ENCODE measurements around the gene CEL. TPM values are rescaled to one million over a fixed set of nuclear protein-coding genes. Genes with fewer than 3 reads are reported as not detected.

Gene CEL
- total RNA-seq, 1 donor from 2014 or later, result 0.74 TPM

DNA sequence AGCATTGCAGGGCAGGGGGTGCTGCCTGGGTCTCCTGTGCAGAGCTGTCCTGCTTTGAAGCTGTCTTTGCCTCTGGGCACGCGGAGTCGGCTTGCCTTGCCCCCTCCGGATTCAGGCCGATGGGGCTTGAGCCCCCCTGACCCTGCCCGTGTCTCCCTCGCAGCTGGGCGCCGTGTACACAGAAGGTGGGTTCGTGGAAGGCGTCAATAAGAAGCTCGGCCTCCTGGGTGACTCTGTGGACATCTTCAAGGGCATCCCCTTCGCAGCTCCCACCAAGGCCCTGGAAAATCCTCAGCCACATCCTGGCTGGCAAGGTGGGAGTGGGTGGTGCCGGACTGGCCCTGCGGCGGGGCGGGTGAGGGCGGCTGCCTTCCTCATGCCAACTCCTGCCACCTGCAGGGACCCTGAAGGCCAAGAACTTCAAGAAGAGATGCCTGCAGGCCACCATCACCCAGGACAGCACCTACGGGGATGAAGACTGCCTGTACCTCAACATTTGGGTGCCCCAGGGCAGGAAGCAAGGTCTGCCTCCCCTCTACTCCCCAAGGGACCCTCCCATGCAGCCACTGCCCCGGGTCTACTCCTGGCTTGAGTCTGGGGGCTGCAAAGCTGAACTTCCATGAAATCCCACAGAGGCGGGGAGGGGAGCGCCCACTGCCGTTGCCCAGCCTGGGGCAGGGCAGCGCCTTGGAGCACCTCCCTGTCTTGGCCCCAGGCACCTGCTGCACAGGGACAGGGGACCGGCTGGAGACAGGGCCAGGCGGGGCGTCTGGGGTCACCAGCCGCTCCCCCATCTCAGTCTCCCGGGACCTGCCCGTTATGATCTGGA lies 2.7 kb downstream of the CEL start:
- no peaks in the 10 kb centered on the region for H3K27me3 ChIP-seq
- DNase-seq (ENCODE audit: extremely low spot score in 2 of 2), result no peak
- intact Hi-C loops (cut with DNase I), result no loop called here
- H3K4me3 ChIP-seq, result no peak overlapping the region
- TF ChIP-seq POLR2AphosphoS5 (IDR thresholded peaks at IDR 0.05; ENCODE audit: insufficient read depth in 1 of 2, low read depth in 1 of 2), result no peak
- no peak for TF ChIP-seq POLR2A (IDR thresholded peaks at IDR 0.05)
- TF ChIP-seq, protein P1, sequence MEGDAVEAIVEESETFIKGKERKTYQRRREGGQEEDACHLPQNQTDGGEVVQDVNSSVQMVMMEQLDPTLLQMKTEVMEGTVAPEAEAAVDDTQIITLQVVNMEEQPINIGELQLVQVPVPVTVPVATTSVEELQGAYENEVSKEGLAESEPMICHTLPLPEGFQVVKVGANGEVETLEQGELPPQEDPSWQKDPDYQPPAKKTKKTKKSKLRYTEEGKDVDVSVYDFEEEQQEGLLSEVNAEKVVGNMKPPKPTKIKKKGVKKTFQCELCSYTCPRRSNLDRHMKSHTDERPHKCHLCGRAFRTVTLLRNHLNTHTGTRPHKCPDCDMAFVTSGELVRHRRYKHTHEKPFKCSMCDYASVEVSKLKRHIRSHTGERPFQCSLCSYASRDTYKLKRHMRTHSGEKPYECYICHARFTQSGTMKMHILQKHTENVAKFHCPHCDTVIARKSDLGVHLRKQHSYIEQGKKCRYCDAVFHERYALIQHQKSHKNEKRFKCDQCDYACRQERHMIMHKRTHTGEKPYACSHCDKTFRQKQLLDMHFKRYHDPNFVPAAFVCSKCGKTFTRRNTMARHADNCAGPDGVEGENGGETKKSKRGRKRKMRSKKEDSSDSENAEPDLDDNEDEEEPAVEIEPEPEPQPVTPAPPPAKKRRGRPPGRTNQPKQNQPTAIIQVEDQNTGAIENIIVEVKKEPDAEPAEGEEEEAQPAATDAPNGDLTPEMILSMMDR (IDR thresholded peaks at IDR 0.05), result no peak
- H3K36me3 ChIP-seq, result no peaks in the 10 kb centered on the region
- H3K4me1 ChIP-seq, result peaks cover 25% of the 10 kb centered on the region
- H3K27ac ChIP-seq, result no peak overlapping the region
- H3K9me3 ChIP-seq, result no peaks in the 10 kb centered on the region

DNA sequence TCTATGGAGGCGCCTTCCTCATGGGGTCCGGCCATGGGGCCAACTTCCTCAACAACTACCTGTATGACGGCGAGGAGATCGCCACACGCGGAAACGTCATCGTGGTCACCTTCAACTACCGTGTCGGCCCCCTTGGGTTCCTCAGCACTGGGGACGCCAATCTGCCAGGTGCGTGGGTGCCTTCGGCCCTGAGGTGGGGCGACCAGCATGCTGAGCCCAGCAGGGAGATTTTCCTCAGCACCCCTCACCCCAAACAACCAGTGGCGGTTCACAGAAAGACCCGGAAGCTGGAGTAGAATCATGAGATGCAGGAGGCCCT lies 3.2 kb downstream of the CEL start:
- Histone ChIP-seq H3K36me3 (no peaks in the 10 kb centered on the region), H3K4me3 (no peak overlapping the region), H3K27ac (no peak overlapping the region), H3K4me1 (peaks cover 19% of the 10 kb centered on the region), H3K9me3 (no peaks in the 10 kb centered on the region), H3K27me3 (no peaks in the 10 kb centered on the region)
- DNase-seq (ENCODE audit: extremely low spot score in 2 of 2), result no peak
- intact Hi-C loops (cut with DNase I), result no loop called here
- TF ChIP-seq POLR2A (IDR thresholded peaks at IDR 0.05), result no peak
- TF ChIP-seq, protein P1 (IDR thresholded peaks at IDR 0.05), result no peak
- TF ChIP-seq POLR2AphosphoS5 (IDR thresholded peaks at IDR 0.05; ENCODE audit: insufficient read depth in 1 of 2, low read depth in 1 of 2), result no peak

DNA sequence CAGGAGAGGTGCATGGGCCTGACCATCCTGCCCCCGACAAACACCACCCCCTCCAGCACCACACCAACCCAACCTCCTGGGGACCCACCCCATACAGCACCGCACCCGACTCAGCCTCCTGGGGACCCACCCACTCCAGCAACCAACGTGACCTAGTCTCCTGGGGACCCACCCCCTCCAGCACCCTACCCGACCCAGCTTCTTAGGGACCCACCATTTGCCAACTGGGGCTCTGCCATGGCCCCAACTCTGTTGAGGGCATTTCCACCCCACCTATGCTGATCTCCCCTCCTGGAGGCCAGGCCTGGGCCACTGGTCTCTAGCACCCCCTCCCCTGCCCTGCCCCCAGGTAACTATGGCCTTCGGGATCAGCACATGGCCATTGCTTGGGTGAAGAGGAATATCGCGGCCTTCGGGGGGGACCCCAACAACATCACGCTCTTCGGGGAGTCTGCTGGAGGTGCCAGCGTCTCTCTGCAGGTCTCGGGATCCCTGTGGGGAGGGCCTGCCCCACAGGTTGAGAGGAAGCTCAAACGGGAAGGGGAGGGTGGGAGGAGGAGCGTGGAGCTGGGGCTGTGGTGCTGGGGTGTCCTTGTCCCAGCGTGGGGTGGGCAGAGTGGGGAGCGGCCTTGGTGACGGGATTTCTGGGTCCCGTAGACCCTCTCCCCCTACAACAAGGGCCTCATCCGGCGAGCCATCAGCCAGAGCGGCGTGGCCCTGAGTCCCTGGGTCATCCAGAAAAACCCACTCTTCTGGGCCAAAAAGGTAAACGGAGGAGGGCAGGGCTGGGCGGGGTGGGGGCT lies 4.6 kb downstream of the CEL start:
- intact Hi-C loops (cut with DNase I), result no loop called here
- Histone ChIP-seq H3K27ac (no peak overlapping the region), H3K4me1 (peaks cover 8% of the 10 kb centered on the region), H3K36me3 (no peaks in the 10 kb centered on the region), H3K9me3 (no peaks in the 10 kb centered on the region), H3K27me3 (no peaks in the 10 kb centered on the region), H3K4me3 (no peak overlapping the region)
- TF ChIP-seq, protein P1 (IDR thresholded peaks at IDR 0.05), result no peak
- TF ChIP-seq POLR2A (IDR thresholded peaks at IDR 0.05) (no peak), POLR2AphosphoS5 (IDR thresholded peaks at IDR 0.05; ENCODE audit: insufficient read depth in 1 of 2, low read depth in 1 of 2) (no peak)
- no peak for DNase-seq (ENCODE audit: extremely low spot score in 2 of 2)

DNA sequence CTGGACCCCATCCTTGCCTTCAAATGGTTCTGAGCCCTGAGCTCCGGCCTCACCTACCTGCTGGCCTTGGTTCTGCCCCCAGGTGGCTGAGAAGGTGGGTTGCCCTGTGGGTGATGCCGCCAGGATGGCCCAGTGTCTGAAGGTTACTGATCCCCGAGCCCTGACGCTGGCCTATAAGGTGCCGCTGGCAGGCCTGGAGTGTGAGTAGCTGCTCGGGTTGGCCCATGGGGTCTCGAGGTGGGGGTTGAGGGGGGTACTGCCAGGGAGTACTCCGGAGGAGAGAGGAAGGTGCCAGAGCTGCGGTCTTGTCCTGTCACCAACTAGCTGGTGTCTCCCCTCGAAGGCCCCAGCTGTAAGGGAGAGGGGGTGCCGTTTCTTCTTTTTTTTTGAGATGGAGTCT lies 5.2 kb downstream of the CEL start:
- H3K9me3 ChIP-seq, result no peaks in the 10 kb centered on the region
- intact Hi-C loops (cut with DNase I), result no loop called here

More for the DNA sequence above, 5.2 kb downstream of the CEL start:
- no peak for DNase-seq (ENCODE audit: extremely low spot score in 2 of 2)
- TF ChIP-seq POLR2AphosphoS5 (IDR thresholded peaks at IDR 0.05; ENCODE audit: insufficient read depth in 1 of 2, low read depth in 1 of 2) (no peak), POLR2A (IDR thresholded peaks at IDR 0.05) (no peak)
- TF ChIP-seq, protein P1 (IDR thresholded peaks at IDR 0.05), result no peak
- no peak overlapping the region for H3K27ac ChIP-seq
- H3K27me3 ChIP-seq, result no peaks in the 10 kb centered on the region
- no peaks in the 10 kb centered on the region for H3K36me3 ChIP-seq
- peaks cover 6% of the 10 kb centered on the region for H3K4me1 ChIP-seq
- H3K4me3 ChIP-seq, result no peak overlapping the region
